IMR-90 (cell line): ENCODE results near the gene HARS1. TPM values are rescaled to one million over a fixed set of nuclear protein-coding genes. Genes with fewer than 3 reads are reported as not detected.

Source experiments
- ATAC-seq: fragments of 200-7000 bp; cut with Tn5 transposase; 2 replicates; pipeline ENCODE4 v1.9.1; 2020; ENCODE audit warnings: low read depth, mild to moderate bottlenecking, moderate library complexity
- BruUV-seq: library from RNA; stranded (reverse); fragments of 400-500 nt; replicated peaks from 2 replicates; lab custom pipeline; 2021; lab: Mats Ljungman, UMichigan
- CTCF ChIA-PET: fragments of 300-600 bp; formaldehyde crosslinking; extraction: SDS; loops from one replicate; lab custom pipeline; 2021; ENCODE audit warnings: antibody characterized with exemption; lab: Yijun Ruan, JAX
- POLR2A ChIA-PET: fragments of 300-600 bp; sonication (Branson Sonifier 250); formaldehyde crosslinking; loops from one replicate; lab custom pipeline; 2022; ENCODE audit warnings: antibody characterized with exemption; ENCODE audit not compliant: unreplicated experiment; lab: Charles Lee
- DNase-seq: peaks from one replicate; pipeline ENCODE4 v3.0.0; 2013
- H2AFZ ChIP-seq: replicated peaks from 2 replicates; pipeline ENCODE3; 2013; ENCODE audit warnings: low read length, mild to moderate bottlenecking; ENCODE audit not compliant: poor library complexity
- H2AK5ac ChIP-seq: 2 replicates; pipeline ENCODE4 v1.6.1; 2013; ENCODE audit warnings: low read depth, low read length, inconsistent platforms
- H2AK9ac ChIP-seq: replicated peaks from 2 replicates; pipeline ENCODE3; 2013; ENCODE audit warnings: mild to moderate bottlenecking, low read depth, low read length, moderate library complexity; ENCODE audit not compliant: poor library complexity
- H2BK120ac ChIP-seq: 2 replicates; pipeline ENCODE4 v1.6.1; 2013; ENCODE audit warnings: low read depth, low read length, inconsistent platforms
- H2BK15ac ChIP-seq: 3 replicates; pipeline ENCODE4 v1.6.1; 2013; ENCODE audit warnings: low read depth, low read length, inconsistent platforms
- H2BK20ac ChIP-seq: 2 replicates; pipeline ENCODE4 v1.6.1; 2013; ENCODE audit warnings: low read depth, mild to moderate bottlenecking, inconsistent platforms, low read length, moderate library complexity
- H2BK5ac ChIP-seq: 2 replicates; pipeline ENCODE4 v1.6.1; 2013; ENCODE audit warnings: mild to moderate bottlenecking, low read depth, low read length, inconsistent platforms; ENCODE audit not compliant: poor library complexity, severe bottlenecking
- H3K14ac ChIP-seq: replicated peaks from 2 replicates; pipeline ENCODE4 v1.6.1; 2013; ENCODE audit warnings: low read depth, low read length, inconsistent platforms
- H3K18ac ChIP-seq: 2 replicates; pipeline ENCODE4 v1.6.1; 2013; ENCODE audit warnings: low read depth, low read length, control low read depth
- H3K23ac ChIP-seq: 2 replicates; pipeline ENCODE4 v1.6.1; 2013; ENCODE audit warnings: low read depth, low read length, inconsistent platforms
- H3K27ac ChIP-seq: 2 replicates; pipeline ENCODE4 v1.5.1; 2013; ENCODE audit warnings: mild to moderate bottlenecking, control low read depth, low read length; ENCODE audit not compliant: insufficient read depth
- H3K27me3 ChIP-seq: 2 replicates; pipeline ENCODE4 v1.6.1; 2013; ENCODE audit warnings: low read length; ENCODE audit not compliant: control insufficient read depth, insufficient read depth
- H3K36me3 ChIP-seq: 2 replicates; pipeline ENCODE4 v1.6.1; 2013; ENCODE audit warnings: low read length, mixed read lengths; ENCODE audit not compliant: control insufficient read depth, insufficient read depth
- H3K4ac ChIP-seq: 2 replicates; pipeline ENCODE4 v1.6.1; 2013; ENCODE audit warnings: low read depth, low read length, inconsistent platforms
- H3K4me1 ChIP-seq: 2 replicates; pipeline ENCODE4 v1.6.1; 2013; ENCODE audit warnings: low read length, mixed read lengths; ENCODE audit not compliant: control insufficient read depth, insufficient read depth
- H3K4me2 ChIP-seq: 2 replicates; pipeline ENCODE4 v1.6.1; 2013; ENCODE audit warnings: low read depth, mild to moderate bottlenecking, control low read depth, low read length, moderate library complexity
- H3K4me3 ChIP-seq: 2 replicates; pipeline ENCODE4 v1.5.1; 2013; ENCODE audit warnings: low read depth, mild to moderate bottlenecking, control low read depth, low read length, moderate library complexity; ENCODE audit not compliant: insufficient read depth
- H3K56ac ChIP-seq: 2 replicates; pipeline ENCODE4 v1.6.1; 2013; ENCODE audit warnings: low read length, inconsistent platforms; ENCODE audit not compliant: insufficient read depth; ENCODE audit errors: extremely low read depth
- H3K79me1 ChIP-seq, 2 experiments: 2 replicates each; pipeline ENCODE4 v1.6.1; 2013; ENCODE audit warnings: low read length in 2 of 2, inconsistent platforms in 1 of 2, low read depth in 1 of 2
- H3K9ac ChIP-seq: 2 replicates; pipeline ENCODE4 v1.6.1; 2013; ENCODE audit warnings: low read depth, low read length, control low read depth
- H3K9me1 ChIP-seq: 2 replicates; pipeline ENCODE4 v1.6.1; 2013; ENCODE audit warnings: low read length, inconsistent platforms; ENCODE audit not compliant: insufficient read depth
- H3K9me3 ChIP-seq: 2 replicates; pipeline ENCODE4 v1.6.1; 2013; ENCODE audit warnings: low read length; ENCODE audit not compliant: control insufficient read depth, insufficient read depth
- H4K20me1 ChIP-seq: 2 replicates; pipeline ENCODE4 v1.6.1; 2013; ENCODE audit warnings: low read length, inconsistent platforms; ENCODE audit not compliant: insufficient read depth
- H4K5ac ChIP-seq: 2 replicates; pipeline ENCODE4 v1.6.1; 2013; ENCODE audit warnings: mild to moderate bottlenecking, low read depth, low read length, control low read depth
- H4K8ac ChIP-seq, 2 experiments: 2 replicates each; pipeline ENCODE4 v1.6.1; 2013; ENCODE audit warnings: low read depth in 2 of 2, low read length in 2 of 2, control low read depth in 1 of 2, inconsistent platforms in 1 of 2
- H4K91ac ChIP-seq: 2 replicates; pipeline ENCODE4 v1.6.1; 2013; ENCODE audit warnings: low read depth, low read length, inconsistent platforms; ENCODE audit not compliant: insufficient read depth
- BHLHE40 ChIP-seq: fragments of 150-350 bp; IDR thresholded peaks from 2 replicates; pipeline ENCODE4 v1.6.1; 2016; ENCODE audit warnings: mild to moderate bottlenecking, low read depth, low read length
- CHD1 ChIP-seq: IDR thresholded peaks from 2 replicates; pipeline ENCODE4 v1.6.1; 2012; ENCODE audit warnings: low read depth, low read length, improper control_type of control experiment
- CTCF ChIP-seq: conservative IDR thresholded peaks from 2 replicates; pipeline ENCODE4 v1.5.1; 2012; ENCODE audit warnings: mild to moderate bottlenecking, low read depth, low read length, improper control_type of control experiment
- ELK1 ChIP-seq: fragments of 150-350 bp; IDR thresholded peaks from 2 replicates; pipeline ENCODE4 v1.6.1; 2016; ENCODE audit warnings: low read depth, mild to moderate bottlenecking, low read length, moderate library complexity, borderline replicate concordance
- FOS ChIP-seq: fragments of 150-350 bp; IDR thresholded peaks from 2 replicates; pipeline ENCODE4 v1.6.1; 2016; ENCODE audit warnings: low read depth, low read length
- MAFK ChIP-seq: IDR thresholded peaks from 2 replicates; pipeline ENCODE4 v1.6.1; 2012; ENCODE audit warnings: low read depth, low read length, improper control_type of control experiment
- MAZ ChIP-seq: IDR thresholded peaks from 2 replicates; pipeline ENCODE4 v1.6.1; 2012; ENCODE audit warnings: low read depth, mild to moderate bottlenecking, low read length, improper control_type of control experiment, moderate library complexity, borderline replicate concordance
- NFE2L2 ChIP-seq: fragments of 150-350 bp; IDR thresholded peaks from 2 replicates; pipeline ENCODE4 v1.6.1; 2016; ENCODE audit warnings: low read depth, mild to moderate bottlenecking, low read length
- POLR2A ChIP-seq: IDR thresholded peaks from 2 replicates; pipeline ENCODE4 v1.6.1; 2012; ENCODE audit warnings: mild to moderate bottlenecking, low read depth, low read length
- RAD21 ChIP-seq: IDR thresholded peaks from 2 replicates; pipeline ENCODE4 v1.6.1; 2012; ENCODE audit warnings: low read length, improper control_type of control experiment
- RCOR1 ChIP-seq: IDR thresholded peaks from 2 replicates; pipeline ENCODE4 v1.6.1; 2012; ENCODE audit warnings: mild to moderate bottlenecking, low read length, improper control_type of control experiment; ENCODE audit not compliant: insufficient replicate concordance
- RFX5 ChIP-seq: IDR thresholded peaks from 2 replicates; pipeline ENCODE4 v1.8.0; 2012; ENCODE audit warnings: low read depth, mild to moderate bottlenecking, low read length, moderate library complexity
- SMC3 ChIP-seq: fragments of 150-350 bp; IDR thresholded peaks from 2 replicates; pipeline ENCODE4 v1.6.1; 2016; ENCODE audit warnings: low read depth, mild to moderate bottlenecking, antibody characterized with exemption, low read length, moderate library complexity
- USF2 ChIP-seq: fragments of 150-350 bp; IDR thresholded peaks from 2 replicates; pipeline ENCODE4 v1.6.1; 2017; ENCODE audit warnings: mild to moderate bottlenecking, antibody characterized with exemption, low read length, low read depth
- WGBS, 2 experiments: methylation state at CpG; one replicate each; pipeline versions ENCODE4 v1.1.5 to v1.1.7; 2013; ENCODE audit warnings: missing lambda C conversion rate in 2 of 2; ENCODE audit not compliant: insufficient read length in 1 of 2; ENCODE audit errors: extremely low coverage in 2 of 2; 5-methylcytosine and 5-hydroxymethylcytosine counted together
- dilution Hi-C: fragments of 300-500 bp; cut with HindIII; formaldehyde crosslinking; loops from one replicate; pipeline ENCODE4 v1.14.3; 2018; ENCODE audit warnings: low sequenced_read_pairs; ENCODE audit not compliant: unreplicated experiment
- in situ Hi-C: fragments of 300-500 bp; cut with MboI; formaldehyde crosslinking; loops from 3 replicates; pipeline ENCODE4 v1.14.3; 2019; ENCODE audit warnings: low sequenced_read_pairs, inconsistent platforms, mixed read lengths
- intact Hi-C: fragments of 100-400 bp; cut with micrococcal nuclease; formaldehyde crosslinking; loops from 2 replicates; pipeline ENCODE4 v1.10.0; 2022
- polyA plus RNA-seq, 3 experiments: library from polyadenylated mRNA; depleted of rRNA; stranded (reverse); fragments of >200 nt; gene quantifications; 2 replicates each; pipeline ENCODE4 v1.2.3, GENCODE V29; 2012; ENCODE audit warnings: low replicate concordance in 1 of 3
- total RNA-seq: library from RNA; depleted of rRNA; stranded (reverse); fragments of >200 nt; gene quantifications from 2 replicates; pipeline ENCODE4 v1.2.3, GENCODE V29; 2012

The HARS1 gene
- total and polyA plus RNA-seq, 2 of the 4 experiments (the other 2 are of a cell fraction), result 97.6 to 141 TPM

GRCh38 chr5:140737486-140737885, 46.3 kb upstream of the HARS1 start:
- Histone ChIP-seq H2BK20ac (no peak overlapping the region), H2BK15ac (no peak overlapping the region), H3K9me3 (no peaks in the 10 kb centered on the region), H4K5ac (no peak overlapping the region), H2BK120ac (no peak overlapping the region), H3K18ac (no peak overlapping the region), H2BK5ac (no peak overlapping the region), H3K23ac (no peak overlapping the region), H4K91ac (no peak overlapping the region), H4K8ac (no peak overlapping the region), H3K9ac (no peak overlapping the region), H3K79me1 (no peaks in the 10 kb centered on the region), H3K9me1 (no peaks in the 10 kb centered on the region), H3K4me3 (no peak overlapping the region), H3K27me3 (no peaks in the 10 kb centered on the region), H2AFZ (no peak overlapping the region), H3K56ac (no peak overlapping the region), H3K36me3 (no peaks in the 10 kb centered on the region), H3K27ac (no peak overlapping the region), H3K4ac (no peak overlapping the region), H4K20me1 (no peaks in the 10 kb centered on the region), H3K14ac (no peak overlapping the region), H3K4me2 (no peak overlapping the region), H2AK9ac (no peak overlapping the region), H2AK5ac (no peak overlapping the region), H3K4me1 (no peaks in the 10 kb centered on the region)
- DNase-seq (no peak), ATAC-seq (no peak)
- dilution Hi-C loops (no loop called here), intact Hi-C loops (no loop called here), in situ Hi-C loops (no loop called here)
- ChIA-PET POLR2A (no interaction called here), CTCF (no interaction called here)
- BruUV-seq, result no TSS peak
- WGBS, 2 experiments, result no CpG with 5 or more reads among the region's 1 CpG
- no peak for TF ChIP-seq POLR2A
- no peak for TF ChIP-seq RFX5
- TF ChIP-seq FOS, result no peak
- TF ChIP-seq SMC3, result no peak
- TF ChIP-seq RAD21, result no peak
- no peak for TF ChIP-seq USF2
- TF ChIP-seq ELK1, result no peak
- no peak for TF ChIP-seq CTCF
- TF ChIP-seq NFE2L2, result no peak
- TF ChIP-seq RCOR1, result no peak
- no peak; the same call in 1 of the 2 replicates for TF ChIP-seq MAFK
- TF ChIP-seq CHD1, result no peak
- TF ChIP-seq MAZ, result no peak
- TF ChIP-seq BHLHE40, result no peak
